ENCODE data around the gene TTC3.
"Not testable (repeated sequence)": the region's sequence is repeated elsewhere in the genome, so short reads cannot be mapped to it uniquely, and the experiment has no call there.

Gene TTC3

DNA sequence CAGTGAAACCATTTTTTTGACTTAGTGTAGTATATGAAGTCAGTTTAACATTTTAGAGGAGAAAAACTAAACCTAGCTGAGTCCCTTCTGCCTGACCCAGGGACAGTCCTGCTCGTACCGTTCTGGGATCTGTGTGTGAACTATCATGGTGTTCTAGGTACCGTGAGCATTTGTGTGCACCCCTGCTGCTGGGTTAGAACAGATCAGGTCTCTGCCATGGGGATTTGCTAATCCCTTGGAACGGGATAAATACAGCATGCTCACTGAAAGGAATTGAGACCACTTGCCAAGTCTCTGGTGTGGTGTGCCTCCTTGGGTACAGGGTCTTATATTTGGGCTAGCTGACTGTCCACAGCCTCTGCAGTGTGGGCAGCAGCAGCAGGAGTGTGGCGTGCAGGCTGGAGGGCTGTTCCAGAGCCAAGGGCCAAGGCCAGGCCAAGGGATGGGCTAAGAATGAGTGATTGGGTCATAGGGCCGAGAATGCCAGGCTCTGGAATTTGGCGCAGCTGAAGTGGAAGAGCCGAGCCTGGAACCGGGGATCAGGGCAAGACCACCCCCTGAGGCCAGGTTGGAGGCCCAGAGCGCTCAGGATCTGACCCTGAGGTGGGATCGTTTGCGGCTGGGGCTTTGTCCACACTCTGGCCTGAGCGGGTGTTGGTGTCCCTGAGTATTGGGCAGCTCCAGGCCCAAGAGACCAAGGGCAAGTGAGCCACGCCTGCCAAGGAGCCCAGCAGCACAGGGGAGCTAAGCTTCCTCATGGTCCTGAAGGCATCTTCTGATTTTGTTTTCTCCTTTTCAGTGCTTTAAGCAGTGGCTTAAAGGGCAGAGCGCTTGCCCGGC lies 127.8 kb downstream of the TTC3 start:
- no peak for ATAC-seq

DNA sequence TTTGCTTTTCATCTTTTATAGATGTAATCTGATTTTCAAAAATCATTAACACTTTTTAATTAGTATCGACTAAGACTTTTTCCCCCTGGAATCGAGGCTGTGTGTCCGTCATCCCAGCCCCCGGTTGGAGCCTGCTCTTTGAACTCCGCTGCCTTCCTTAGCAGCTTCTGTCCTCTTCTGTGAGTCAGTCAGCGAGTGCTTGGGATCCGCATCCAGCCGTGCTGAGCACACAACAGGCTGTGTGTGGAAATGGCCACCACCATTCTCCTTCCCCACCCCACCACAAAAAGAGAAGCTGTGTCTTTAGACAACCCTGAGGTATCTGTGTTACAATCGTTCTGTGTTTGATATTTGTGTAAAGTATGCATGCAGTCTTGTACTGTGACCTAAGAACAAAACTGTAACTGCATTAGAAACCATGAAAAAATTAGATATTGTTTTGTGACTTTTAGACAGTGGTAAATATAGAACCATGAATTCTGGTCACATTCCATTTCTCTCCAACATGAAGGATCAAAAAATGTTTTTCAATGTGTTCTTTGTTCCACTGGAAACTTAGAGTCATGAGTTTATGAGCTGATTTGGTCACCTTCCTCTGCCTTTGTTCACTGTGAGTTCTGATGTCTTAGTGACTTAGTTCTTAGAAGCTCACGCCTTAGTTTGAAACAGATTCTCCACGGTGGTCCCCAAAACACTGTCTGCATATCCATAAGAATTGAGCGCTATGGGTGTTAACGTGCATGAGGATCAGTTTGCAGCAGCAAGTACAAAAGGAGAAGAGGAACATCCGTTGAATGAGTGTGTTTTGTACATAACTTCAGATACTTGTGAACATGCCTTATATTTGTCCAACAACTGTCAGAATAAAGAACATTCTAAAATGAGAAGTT lies 129.4 kb downstream of the TTC3 start:
- ATAC-seq: no peak

DNA sequence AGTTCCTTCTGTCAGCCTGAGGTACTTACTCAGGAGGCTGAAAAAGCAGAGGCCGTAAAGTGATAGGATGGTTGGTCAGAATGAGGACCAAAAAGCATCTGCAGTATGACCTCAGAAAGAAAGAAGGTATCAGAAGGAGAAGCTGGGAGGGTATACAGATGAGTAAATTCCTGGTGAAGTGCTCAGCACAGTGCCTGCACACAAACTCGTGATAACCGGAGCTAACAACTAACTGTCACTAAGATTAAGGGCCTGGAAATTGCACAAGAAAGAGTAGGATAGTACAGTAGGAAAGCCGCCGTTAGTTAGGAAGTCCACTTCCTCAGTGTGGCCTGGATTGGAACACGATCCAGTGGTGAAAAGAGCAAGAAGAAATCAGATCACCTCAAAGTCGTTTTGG lies 131.5 kb downstream of the TTC3 start:
- ATAC-seq: no peak

GRCh38 chr21:37206496-37206895 lies 133.4 kb downstream of the TTC3 start:
- no peak for ATAC-seq

GRCh38 chr21:37207441-37208009 lies 134.5 kb downstream of the TTC3 start:
- peak; percentile 54 to 56 for ATAC-seq

DNA sequence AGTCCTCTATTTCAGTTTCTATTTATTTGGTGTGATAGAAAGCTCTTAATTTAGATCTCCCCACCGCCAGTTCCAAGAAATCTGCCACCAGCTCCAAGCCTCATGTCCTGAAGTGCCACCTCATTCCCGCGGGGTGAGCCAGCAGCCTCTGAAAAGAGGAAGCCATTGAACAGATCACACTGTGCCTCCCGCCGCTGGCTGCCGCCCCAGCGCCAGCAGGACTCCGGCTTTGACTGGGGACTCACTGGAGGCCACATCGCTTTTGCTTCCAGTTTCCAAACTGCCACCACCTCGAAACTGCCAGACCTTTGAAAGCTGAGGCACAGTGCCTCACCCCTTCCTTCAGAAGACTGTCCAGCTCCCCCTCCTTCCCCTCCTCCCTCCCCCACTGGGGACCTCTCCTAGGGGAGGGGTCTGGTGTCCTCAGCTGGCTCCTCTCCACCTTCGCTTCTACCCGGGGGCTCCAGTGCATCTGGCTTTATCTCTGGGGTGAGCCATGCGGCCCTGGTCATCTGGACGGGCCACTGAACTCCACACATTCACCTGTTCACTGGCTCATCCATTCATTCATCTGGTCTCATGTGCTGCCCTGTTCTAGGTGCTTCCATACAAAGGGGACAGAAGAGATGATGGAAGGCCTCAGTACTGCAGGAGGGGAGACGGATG lies 135.1 kb downstream of the TTC3 start:
- peak; percentile 67 to 74 for ATAC-seq

GRCh38 chr21:37208741-37209225 lies 135.7 kb downstream of the TTC3 start:
- ATAC-seq: peak in 1 of 2 donors; percentile 31

GRCh38 chr21:37210130-37210529 lies 137.1 kb downstream of the TTC3 start:
- no peak for ATAC-seq

- no peak for ATAC-seq
Observed at GRCh38 chr21:37210799-37211198, 137.7 kb downstream of the TTC3 start.

GRCh38 chr21:37214952-37215351 lies 141.9 kb downstream of the TTC3 start:
- no peak for ATAC-seq

DNA sequence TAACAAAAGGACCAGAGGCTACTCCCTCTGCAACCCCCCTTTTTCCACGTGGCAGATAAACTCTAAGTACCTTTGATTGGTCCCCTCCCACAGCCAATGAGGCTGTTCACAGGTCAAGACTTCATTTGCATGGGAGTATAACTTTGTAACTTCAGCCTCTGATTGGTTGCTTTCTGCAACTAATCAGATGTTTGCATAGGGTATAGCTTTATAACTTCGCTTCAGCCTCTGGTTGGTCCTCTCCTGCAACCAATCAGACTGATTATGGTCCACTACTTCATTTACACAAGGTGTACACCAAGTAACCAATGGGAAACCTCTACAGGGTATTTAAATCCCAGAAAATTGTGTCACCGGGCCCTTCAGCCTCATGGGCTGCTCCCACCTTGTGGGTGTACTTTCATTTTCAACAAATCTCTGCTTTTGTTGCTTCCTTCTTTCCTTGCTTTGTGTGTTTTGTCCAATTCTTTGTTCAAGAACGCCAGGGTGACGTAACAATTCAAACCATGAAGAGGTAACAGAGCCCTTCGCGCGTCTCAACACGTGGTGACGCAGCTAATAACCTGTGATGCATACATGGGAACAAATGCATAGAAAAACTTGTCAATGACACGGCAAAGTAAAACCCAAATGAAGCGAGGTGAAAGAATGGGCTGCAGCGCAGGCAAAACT lies 146.8 kb downstream of the TTC3 start:
- ATAC-seq: peak in 1 of 2 donors; percentile 6

- peak; percentile 12 to 18 for ATAC-seq
Observed at GRCh38 chr21:37220433-37220980, 147.5 kb downstream of the TTC3 start.

GRCh38 chr21:37220981-37221664 lies 148.1 kb downstream of the TTC3 start:
- peak; percentile 84 to 87 for ATAC-seq

DNA sequence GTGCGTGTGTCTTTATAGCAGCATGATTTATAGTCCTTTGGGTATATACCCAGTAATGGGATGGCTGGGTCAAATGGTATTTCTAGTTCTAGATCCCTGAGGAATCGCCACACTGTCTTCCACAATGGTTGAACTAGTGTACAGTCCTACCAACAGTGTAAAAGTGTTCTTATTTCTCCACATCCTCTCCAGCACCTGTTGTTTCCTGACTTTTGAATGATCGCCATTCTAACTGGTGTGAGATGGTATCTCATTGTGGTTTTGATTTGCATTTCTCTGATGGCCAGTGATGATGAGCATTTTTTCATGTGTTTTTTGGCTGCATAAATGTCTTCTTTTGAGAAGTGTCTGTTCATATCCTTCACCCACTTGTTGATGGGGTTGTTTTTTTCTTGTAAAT lies 149.2 kb downstream of the TTC3 start:
- ATAC-seq: not testable (repeated sequence)

DNA sequence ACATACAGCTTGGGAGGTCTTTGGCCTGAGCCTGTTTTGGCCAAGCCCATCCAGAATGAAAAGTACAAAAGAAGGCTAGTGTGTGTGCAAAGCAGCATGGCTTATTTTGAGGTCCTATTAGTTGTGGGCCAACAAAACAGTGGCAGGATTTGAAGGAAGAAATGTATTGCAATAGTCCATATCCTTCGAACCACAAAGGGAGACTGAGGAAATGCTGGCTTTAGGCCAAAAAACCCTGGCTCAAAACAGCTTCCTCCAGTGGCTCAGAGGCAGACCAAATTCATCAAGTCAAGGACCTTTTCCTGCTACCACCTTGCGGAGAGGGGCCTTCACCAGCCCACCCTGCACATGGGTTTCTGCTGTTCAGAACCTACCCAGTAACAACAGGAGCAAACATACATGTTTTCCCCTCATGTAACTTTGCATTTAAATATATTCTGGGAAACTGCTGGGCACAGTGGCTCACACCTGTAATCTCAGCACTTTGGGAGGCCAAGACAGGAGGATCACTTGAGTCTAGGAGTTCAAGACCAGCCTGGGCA lies 150.8 kb downstream of the TTC3 start:
- no peak for ATAC-seq

DNA sequence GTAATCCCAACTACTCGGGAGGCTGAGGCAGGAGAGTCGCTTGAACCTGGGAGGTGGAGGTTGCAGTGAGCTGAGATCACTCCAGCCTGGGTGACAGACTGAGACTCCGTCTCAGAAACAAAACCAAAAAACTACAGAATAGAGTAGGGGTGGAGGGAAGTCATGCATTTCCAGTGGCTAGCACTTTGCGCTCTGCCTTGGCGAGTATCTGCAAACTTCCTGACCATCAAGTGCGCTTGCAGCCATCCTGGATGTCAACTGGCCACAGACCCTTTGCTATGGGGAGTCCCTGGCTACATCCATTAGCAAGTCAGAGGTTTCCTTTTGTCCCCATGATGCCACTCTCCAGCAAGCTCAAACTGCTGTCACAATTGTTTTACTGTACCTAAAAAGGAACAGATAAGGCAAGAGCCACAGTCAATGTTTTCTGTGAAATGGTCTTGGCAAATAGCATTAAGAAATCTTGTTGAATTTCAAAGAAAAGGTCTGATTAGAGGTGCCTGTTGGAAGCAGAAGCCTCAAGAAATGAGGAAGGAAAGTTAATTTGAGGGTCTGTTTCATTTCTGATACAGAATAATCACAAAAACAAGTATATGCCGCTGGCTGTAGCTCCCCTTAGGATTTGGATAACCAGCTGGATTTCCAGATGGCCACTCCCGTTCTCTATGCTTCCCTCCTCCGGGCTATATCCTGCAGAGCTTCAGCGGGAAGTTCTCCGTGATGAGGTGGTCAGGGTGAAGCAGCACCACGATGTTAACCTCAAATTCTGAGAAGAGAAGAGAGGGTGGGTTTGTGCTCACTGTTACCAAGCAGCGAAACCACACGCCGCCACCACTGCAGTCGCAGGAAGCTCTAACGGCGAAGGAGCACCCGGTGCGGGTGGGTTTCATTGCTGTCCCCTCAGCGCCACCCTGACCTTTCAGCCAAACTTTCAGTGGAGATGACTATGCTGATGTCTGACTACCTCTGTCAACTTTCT lies 152.1 kb downstream of the TTC3 start:
- ATAC-seq: peak; percentile 42 to 44

GRCh38 chr21:37226041-37226920 lies 153.2 kb downstream of the TTC3 start:
- ATAC-seq: no peak
